Measurements from ENCODE around the gene ZC3H18. TPM values are rescaled to one million over a fixed set of nuclear protein-coding genes. Genes with fewer than 3 reads are reported as not detected.

The ZC3H18 gene
- total RNA-seq, 1 experiment from 2014 or later, result 57.8 TPM

- H3K4me2 ChIP-seq (ENCODE audit: low read length), result no peak overlapping the region
- DNase-seq (ENCODE audit: low read depth, low spot score) (no peak), ATAC-seq (peak; percentile 21; the same call in 1 of the 2 replicates)
- peaks cover 47 to 54% of the 10 kb centered on the region in 2 experiments; a peak in 3 of 4 replicates for H3K36me3 ChIP-seq (ENCODE audit: control insufficient read depth in 1 of 2, insufficient read depth in 2 of 2, low read length in 2 of 2)
- no peak for TF ChIP-seq CBX3 (IDR thresholded peaks at IDR 0.05; ENCODE audit: low read depth)
- no peak for TF ChIP-seq ZFX (IDR thresholded peaks at IDR 0.05)
- TF ChIP-seq POLR2A (IDR thresholded peaks at IDR 0.05; ENCODE audit: borderline replicate concordance, extremely low read depth, insufficient read depth, insufficient read length), result no peak
- no peak for TF ChIP-seq CTCF (IDR thresholded peaks at IDR 0.05 in 2 of 3, conservative IDR thresholded peaks at IDR 0.05 in 1 of 3; ENCODE audit: borderline replicate concordance in 1 of 3, insufficient read depth in 1 of 3, low read depth in 2 of 3, low read length in 2 of 3)
- TF ChIP-seq EZH2 (IDR thresholded peaks at IDR 0.05), result no peak
- no peak for TF ChIP-seq YY1 (IDR thresholded peaks at IDR 0.05; ENCODE audit: extremely low read depth, insufficient replicate concordance, low read depth, low read length)
- no peak for TF ChIP-seq EGR1 (IDR thresholded peaks at IDR 0.05; ENCODE audit: low read depth)
- no peak for TF ChIP-seq REST (IDR thresholded peaks at IDR 0.05; ENCODE audit: low read depth)
- H3K4me3 ChIP-seq (replicated peaks in 1 of 2; ENCODE audit: low read depth in 1 of 2, low read length in 2 of 2), result no peak overlapping the region
- POLR2A ChIA-PET, result no interaction called here
- intact Hi-C loops (cut with micrococcal nuclease), result no loop called here
- H3K9me3 ChIP-seq (ENCODE audit: control insufficient read depth in 1 of 2, insufficient read depth in 1 of 2, low read depth in 1 of 2, low read length in 2 of 2), result no peaks in the 10 kb centered on the region
- no peak overlapping the region for H2AFZ ChIP-seq (ENCODE audit: low read depth, low read length, poor library complexity, severe bottlenecking)
- no peaks in the 10 kb centered on the region for H3K27me3 ChIP-seq (ENCODE audit: insufficient read depth, low read length)
- no peaks in the 10 kb centered on the region for H3K9me2 ChIP-seq (ENCODE audit: insufficient read depth)
- 0 out of 2 replicates have a peak, but pooled peaks cover 4% of the 10 kb centered on the region for H4K20me1 ChIP-seq (ENCODE audit: insufficient read depth)
- CTCF ChIA-PET, result no interaction called here
- BruUV-seq (replicated peaks), result no TSS peak
- no peak overlapping the region for H3K9ac ChIP-seq (ENCODE audit: low read length)
- no peak overlapping the region for H3K27ac ChIP-seq (ENCODE audit: low read depth, low read length)
- H3K79me2 ChIP-seq (ENCODE audit: insufficient read depth, low read length), result peaks cover 66% of the 10 kb centered on the region
- H3K4me1 ChIP-seq (ENCODE audit: control insufficient read depth in 1 of 2, insufficient read depth in 2 of 2, low read length in 2 of 2), result no peaks in the 10 kb centered on the region
- RAD21 ChIA-PET (ENCODE audit: low non-redundant PET in 1 of 2, low total read pairs in 2 of 2, uncharacterized antibody in 2 of 2, unreplicated experiment in 2 of 2), result no interaction called here
Measured at GRCh38 chr16:88599092-88599733, 29.0 kb downstream of the ZC3H18 start.
